SK-N-SH treated with all-trans-retinoic acid at 6 μM for 48 hours (cell line): Measurements from ENCODE around the gene JMJD1C.
A peak's percentile ranks its signal among the peaks of the same experiment; 100 is the strongest.

Source experiments
- ATAC-seq: fragments of 200-7000 bp; cut with Tn5 transposase; 3 replicates; pipeline ENCODE4 v1.9.1; 2020; ENCODE audit warnings: mild to moderate bottlenecking, moderate library complexity
- ARNTL ChIP-seq: fragments of 450-650 bp; formaldehyde crosslinking; IDR thresholded peaks from 2 replicates; pipeline ENCODE4 v1.5.0; 2020; ENCODE audit warnings: low read depth, mild to moderate bottlenecking, moderate library complexity, borderline replicate concordance
- BACH2 ChIP-seq: fragments of 250-450 bp; sonication (Bioruptor Pico); IDR thresholded peaks from 2 replicates; pipeline ENCODE4 v1.9.0; 2021; ENCODE audit warnings: mild to moderate bottlenecking, borderline replicate concordance
- CSDC2 ChIP-seq: fragments of 250-450 bp; sonication (Bioruptor Pico); IDR thresholded peaks from 2 replicates; pipeline ENCODE4 v1.5.0; 2020; ENCODE audit warnings: mild to moderate bottlenecking, moderate library complexity
- ESRRG ChIP-seq: fragments of 250-450 bp; sonication (Bioruptor Pico); IDR thresholded peaks from 2 replicates; pipeline ENCODE4 v1.6.1; 2021; ENCODE audit warnings: mild to moderate bottlenecking
- GLIS3 ChIP-seq: fragments of 250-450 bp; sonication (Bioruptor Pico); IDR thresholded peaks from 2 replicates; pipeline ENCODE4 v1.5.0; 2020; ENCODE audit warnings: mild to moderate bottlenecking, moderate library complexity
- ISL1 ChIP-seq: fragments of 250-450 bp; sonication (Bioruptor Pico); IDR thresholded peaks from 2 replicates; pipeline ENCODE4 v2.1.2; 2022; ENCODE audit warnings: mild to moderate bottlenecking, moderate library complexity
- OSR1 ChIP-seq: fragments of 250-450 bp; sonication (Bioruptor Pico); IDR thresholded peaks from 2 replicates; pipeline ENCODE4 v1.8.0; 2022; ENCODE audit warnings: moderate library complexity, mild to moderate bottlenecking, inconsistent platforms
- PPARA ChIP-seq: fragments of 250-450 bp; sonication (Bioruptor Pico); IDR thresholded peaks from 2 replicates; pipeline ENCODE4 v1.5.0; 2020; ENCODE audit warnings: mild to moderate bottlenecking, borderline replicate concordance
- RARB ChIP-seq: fragments of 250-450 bp; sonication (Bioruptor Pico); IDR thresholded peaks from 2 replicates; pipeline ENCODE4 v1.8.0; 2021; ENCODE audit warnings: mild to moderate bottlenecking, moderate library complexity
- SNAI2 ChIP-seq: fragments of 250-450 bp; sonication (Bioruptor Pico); IDR thresholded peaks from 2 replicates; pipeline ENCODE4 v1.5.0; 2020; ENCODE audit warnings: mild to moderate bottlenecking, moderate library complexity
- TCF4 ChIP-seq: fragments of 250-450 bp; sonication (Bioruptor Pico); IDR thresholded peaks from 2 replicates; pipeline ENCODE4 v1.8.0; 2021; ENCODE audit warnings: mild to moderate bottlenecking, moderate library complexity, borderline replicate concordance
- TOX ChIP-seq: fragments of 250-450 bp; sonication (Bioruptor Pico); IDR thresholded peaks from 2 replicates; pipeline ENCODE4 v1.8.0; 2021; ENCODE audit warnings: mild to moderate bottlenecking, moderate library complexity, borderline replicate concordance
- ZC3H10 ChIP-seq: fragments of 250-450 bp; sonication (Bioruptor Pico); IDR thresholded peaks from 2 replicates; pipeline ENCODE4 v1.5.1; 2021; ENCODE audit warnings: mild to moderate bottlenecking, moderate library complexity
- ZFP3 ChIP-seq: fragments of 250-450 bp; sonication (Bioruptor Pico); IDR thresholded peaks from 2 replicates; pipeline ENCODE4 v1.5.0; 2020; ENCODE audit warnings: mild to moderate bottlenecking, moderate library complexity
- ZFP30 ChIP-seq: fragments of 450-650 bp; formaldehyde crosslinking; IDR thresholded peaks from 2 replicates; pipeline ENCODE4 v1.5.0; 2022; ENCODE audit warnings: mild to moderate bottlenecking, moderate library complexity
- ZNF565 ChIP-seq: fragments of 450-650 bp; formaldehyde crosslinking; conservative IDR thresholded peaks from 2 replicates; pipeline ENCODE4 v1.5.0; 2020; ENCODE audit warnings: low read depth, mild to moderate bottlenecking, moderate library complexity
- ZNF70 ChIP-seq: fragments of 450-650 bp; formaldehyde crosslinking; IDR thresholded peaks from 2 replicates; pipeline ENCODE4 v1.5.0; 2020; ENCODE audit warnings: mild to moderate bottlenecking, moderate library complexity
- ZNF8 ChIP-seq: fragments of 450-650 bp; formaldehyde crosslinking; IDR thresholded peaks from 2 replicates; pipeline ENCODE4 v1.5.0; 2020; ENCODE audit warnings: mild to moderate bottlenecking, moderate library complexity
- TF ChIP-seq, protein P1 (sequence below): fragments of 250-450 bp; sonication (Bioruptor Pico); IDR thresholded peaks from 2 replicates; pipeline ENCODE4 v1.5.1; 2021; ENCODE audit warnings: mild to moderate bottlenecking, moderate library complexity
- TF ChIP-seq, protein P2 (sequence below): fragments of 250-450 bp; sonication (Bioruptor Pico); IDR thresholded peaks from 2 replicates; pipeline ENCODE4 v1.8.0; 2020; ENCODE audit warnings: mild to moderate bottlenecking, moderate library complexity, borderline replicate concordance
- TF ChIP-seq, protein P3 (sequence below): fragments of 250-450 bp; sonication (Bioruptor Pico); IDR thresholded peaks from 2 replicates; pipeline ENCODE4 v1.5.1; 2020; ENCODE audit warnings: low read depth, mild to moderate bottlenecking, moderate library complexity
- TF ChIP-seq, protein P4 (sequence below): fragments of 250-450 bp; sonication (Bioruptor Pico); IDR thresholded peaks from 2 replicates; pipeline ENCODE4 v1.8.0; 2021; ENCODE audit warnings: low read depth, mild to moderate bottlenecking, moderate library complexity, borderline replicate concordance
- TF ChIP-seq, protein P5 (sequence below): fragments of 250-450 bp; sonication (Bioruptor Pico); IDR thresholded peaks from 2 replicates; pipeline ENCODE4 v1.5.0; 2020; ENCODE audit warnings: mild to moderate bottlenecking, moderate library complexity

The JMJD1C gene

DNA sequence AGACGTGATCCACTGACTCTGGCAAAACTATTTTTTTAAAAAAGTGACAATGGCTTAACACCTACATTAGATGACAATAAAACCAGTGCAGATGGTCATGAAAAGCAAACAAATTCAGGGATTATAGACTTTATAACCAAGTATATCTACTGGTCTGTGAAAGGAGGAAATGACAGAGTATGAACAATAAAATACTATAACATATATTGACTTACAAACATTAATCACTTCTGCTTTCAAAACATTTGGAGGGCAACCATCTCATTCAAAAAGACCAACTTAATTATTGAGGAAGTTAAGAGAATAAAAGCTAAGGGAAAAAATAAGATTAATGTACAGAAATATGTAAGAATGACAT is 34.8 kb downstream of the JMJD1C start:
- no peak for TF ChIP-seq ARNTL
- no peak for TF ChIP-seq OSR1 (CRISPR knock-in tag)
- TF ChIP-seq, protein P1, sequence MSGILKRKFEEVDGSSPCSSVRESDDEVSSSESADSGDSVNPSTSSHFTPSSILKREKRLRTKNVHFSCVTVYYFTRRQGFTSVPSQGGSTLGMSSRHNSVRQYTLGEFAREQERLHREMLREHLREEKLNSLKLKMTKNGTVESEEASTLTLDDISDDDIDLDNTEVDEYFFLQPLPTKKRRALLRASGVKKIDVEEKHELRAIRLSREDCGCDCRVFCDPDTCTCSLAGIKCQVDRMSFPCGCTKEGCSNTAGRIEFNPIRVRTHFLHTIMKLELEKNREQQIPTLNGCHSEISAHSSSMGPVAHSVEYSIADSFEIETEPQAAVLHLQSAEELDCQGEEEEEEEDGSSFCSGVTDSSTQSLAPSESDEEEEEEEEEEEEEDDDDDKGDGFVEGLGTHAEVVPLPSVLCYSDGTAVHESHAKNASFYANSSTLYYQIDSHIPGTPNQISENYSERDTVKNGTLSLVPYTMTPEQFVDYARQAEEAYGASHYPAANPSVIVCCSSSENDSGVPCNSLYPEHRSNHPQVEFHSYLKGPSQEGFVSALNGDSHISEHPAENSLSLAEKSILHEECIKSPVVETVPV (CRISPR knock-in tag): no peak
- TF ChIP-seq, protein P2, sequence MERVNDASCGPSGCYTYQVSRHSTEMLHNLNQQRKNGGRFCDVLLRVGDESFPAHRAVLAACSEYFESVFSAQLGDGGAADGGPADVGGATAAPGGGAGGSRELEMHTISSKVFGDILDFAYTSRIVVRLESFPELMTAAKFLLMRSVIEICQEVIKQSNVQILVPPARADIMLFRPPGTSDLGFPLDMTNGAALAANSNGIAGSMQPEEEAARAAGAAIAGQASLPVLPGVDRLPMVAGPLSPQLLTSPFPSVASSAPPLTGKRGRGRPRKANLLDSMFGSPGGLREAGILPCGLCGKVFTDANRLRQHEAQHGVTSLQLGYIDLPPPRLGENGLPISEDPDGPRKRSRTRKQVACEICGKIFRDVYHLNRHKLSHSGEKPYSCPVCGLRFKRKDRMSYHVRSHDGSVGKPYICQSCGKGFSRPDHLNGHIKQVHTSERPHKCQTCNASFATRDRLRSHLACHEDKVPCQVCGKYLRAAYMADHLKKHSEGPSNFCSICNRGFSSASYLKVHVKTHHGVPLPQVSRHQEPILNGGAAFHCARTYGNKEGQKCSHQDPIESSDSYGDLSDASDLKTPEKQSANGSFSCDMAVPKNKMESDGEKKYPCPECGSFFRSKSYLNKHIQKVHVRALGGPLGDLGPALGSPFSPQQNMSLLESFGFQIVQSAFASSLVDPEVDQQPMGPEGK (CRISPR knock-in tag): no peak
- TF ChIP-seq, protein P3, sequence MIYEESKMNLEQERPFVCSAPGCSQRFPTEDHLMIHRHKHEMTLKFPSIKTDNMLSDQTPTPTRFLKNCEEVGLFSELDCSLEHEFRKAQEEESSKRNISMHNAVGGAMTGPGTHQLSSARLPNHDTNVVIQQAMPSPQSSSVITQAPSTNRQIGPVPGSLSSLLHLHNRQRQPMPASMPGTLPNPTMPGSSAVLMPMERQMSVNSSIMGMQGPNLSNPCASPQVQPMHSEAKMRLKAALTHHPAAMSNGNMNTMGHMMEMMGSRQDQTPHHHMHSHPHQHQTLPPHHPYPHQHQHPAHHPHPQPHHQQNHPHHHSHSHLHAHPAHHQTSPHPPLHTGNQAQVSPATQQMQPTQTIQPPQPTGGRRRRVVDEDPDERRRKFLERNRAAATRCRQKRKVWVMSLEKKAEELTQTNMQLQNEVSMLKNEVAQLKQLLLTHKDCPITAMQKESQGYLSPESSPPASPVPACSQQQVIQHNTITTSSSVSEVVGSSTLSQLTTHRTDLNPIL (CRISPR knock-in tag): no peak
- TF ChIP-seq SNAI2 (CRISPR knock-in tag): no peak
- TF ChIP-seq GLIS3 (CRISPR knock-in tag): no peak
- no peak for TF ChIP-seq PPARA
- TF ChIP-seq ESRRG (CRISPR knock-in tag): no peak
- TF ChIP-seq BACH2 (CRISPR knock-in tag): no peak
- TF ChIP-seq CSDC2 (CRISPR knock-in tag): no peak
- TF ChIP-seq ZFP30 (CRISPR knock-in tag): no peak
- no peak for TF ChIP-seq ZC3H10 (CRISPR knock-in tag)
- TF ChIP-seq ZFP3 (CRISPR knock-in tag): no peak
- no peak for TF ChIP-seq RARB (CRISPR knock-in tag)
- ATAC-seq: no peak

DNA sequence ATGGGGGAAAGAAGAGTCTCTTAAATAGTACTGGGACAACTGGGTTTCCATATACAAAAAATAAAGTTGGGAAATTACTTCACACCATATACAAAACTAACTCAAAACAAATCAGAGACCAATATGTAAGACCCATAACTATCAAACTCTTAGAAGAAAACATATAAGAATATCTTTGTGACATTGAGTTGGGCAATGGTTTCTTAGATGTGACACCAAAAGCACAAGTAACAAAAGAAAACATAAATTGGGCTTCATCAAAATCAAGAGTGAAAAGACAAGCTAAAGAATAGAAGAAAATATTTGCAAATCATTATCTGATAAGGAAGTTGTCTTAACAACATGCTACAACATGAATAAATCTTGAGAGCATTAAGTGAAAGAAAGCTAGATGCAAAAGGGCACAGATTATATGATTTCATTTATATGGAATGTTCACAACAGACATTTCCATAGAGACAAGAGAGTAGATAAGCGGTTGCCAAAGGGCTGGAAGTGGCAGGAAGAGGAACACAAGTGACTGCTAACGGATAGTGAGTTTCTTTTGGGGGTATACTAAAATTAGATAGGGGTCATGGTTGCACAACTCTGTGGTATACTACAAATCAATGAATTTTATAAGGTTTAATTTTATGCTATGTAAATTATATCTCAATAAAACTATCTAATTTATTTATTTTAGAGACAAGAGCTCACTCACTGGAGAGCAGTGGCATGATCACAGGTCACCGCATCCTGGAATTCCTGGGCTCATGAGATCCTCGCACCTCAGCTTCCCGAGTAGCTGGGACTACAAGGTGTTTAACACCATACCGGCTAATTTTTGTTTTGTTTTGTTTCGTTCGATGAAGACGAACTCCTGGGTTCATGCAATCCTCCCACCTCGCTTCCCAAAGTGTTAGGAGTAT is 35.4 kb downstream of the JMJD1C start:
- TF ChIP-seq, protein P4, sequence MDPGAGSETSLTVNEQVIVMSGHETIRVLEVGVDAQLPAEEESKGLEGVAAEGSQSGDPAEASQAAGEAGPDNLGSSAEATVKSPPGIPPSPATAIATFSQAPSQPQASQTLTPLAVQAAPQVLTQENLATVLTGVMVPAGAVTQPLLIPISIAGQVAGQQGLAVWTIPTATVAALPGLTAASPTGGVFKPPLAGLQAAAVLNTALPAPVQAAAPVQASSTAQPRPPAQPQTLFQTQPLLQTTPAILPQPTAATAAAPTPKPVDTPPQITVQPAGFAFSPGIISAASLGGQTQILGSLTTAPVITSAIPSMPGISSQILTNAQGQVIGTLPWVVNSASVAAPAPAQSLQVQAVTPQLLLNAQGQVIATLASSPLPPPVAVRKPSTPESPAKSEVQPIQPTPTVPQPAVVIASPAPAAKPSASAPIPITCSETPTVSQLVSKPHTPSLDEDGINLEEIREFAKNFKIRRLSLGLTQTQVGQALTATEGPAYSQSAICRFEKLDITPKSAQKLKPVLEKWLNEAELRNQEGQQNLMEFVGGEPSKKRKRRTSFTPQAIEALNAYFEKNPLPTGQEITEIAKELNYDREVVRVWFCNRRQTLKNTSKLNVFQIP (CRISPR knock-in tag): no peak
- TF ChIP-seq RARB (CRISPR knock-in tag) (no peak), PPARA (no peak), ZC3H10 (CRISPR knock-in tag) (peak; percentile 19; the same call in 1 of the 2 replicates), BACH2 (CRISPR knock-in tag) (no peak), ISL1 (CRISPR knock-in tag) (peak; percentile 87), ZNF8 (CRISPR knock-in tag) (no peak), GLIS3 (CRISPR knock-in tag) (no peak), ZNF565 (CRISPR knock-in tag) (no peak), ZNF70 (CRISPR knock-in tag) (no peak), ZFP3 (CRISPR knock-in tag) (no peak), TCF4 (no peak), ESRRG (CRISPR knock-in tag) (no peak), CSDC2 (CRISPR knock-in tag) (no peak), OSR1 (CRISPR knock-in tag) (no peak), ZFP30 (CRISPR knock-in tag) (no peak), TOX (CRISPR knock-in tag) (no peak), ARNTL (no peak)
- TF ChIP-seq, protein P3 (CRISPR knock-in tag): peak; percentile 69; the same call in 1 of the 2 replicates
- TF ChIP-seq, protein P1 (CRISPR knock-in tag): no peak
- TF ChIP-seq, protein P2 (CRISPR knock-in tag): no peak
- TF ChIP-seq, protein P5, sequence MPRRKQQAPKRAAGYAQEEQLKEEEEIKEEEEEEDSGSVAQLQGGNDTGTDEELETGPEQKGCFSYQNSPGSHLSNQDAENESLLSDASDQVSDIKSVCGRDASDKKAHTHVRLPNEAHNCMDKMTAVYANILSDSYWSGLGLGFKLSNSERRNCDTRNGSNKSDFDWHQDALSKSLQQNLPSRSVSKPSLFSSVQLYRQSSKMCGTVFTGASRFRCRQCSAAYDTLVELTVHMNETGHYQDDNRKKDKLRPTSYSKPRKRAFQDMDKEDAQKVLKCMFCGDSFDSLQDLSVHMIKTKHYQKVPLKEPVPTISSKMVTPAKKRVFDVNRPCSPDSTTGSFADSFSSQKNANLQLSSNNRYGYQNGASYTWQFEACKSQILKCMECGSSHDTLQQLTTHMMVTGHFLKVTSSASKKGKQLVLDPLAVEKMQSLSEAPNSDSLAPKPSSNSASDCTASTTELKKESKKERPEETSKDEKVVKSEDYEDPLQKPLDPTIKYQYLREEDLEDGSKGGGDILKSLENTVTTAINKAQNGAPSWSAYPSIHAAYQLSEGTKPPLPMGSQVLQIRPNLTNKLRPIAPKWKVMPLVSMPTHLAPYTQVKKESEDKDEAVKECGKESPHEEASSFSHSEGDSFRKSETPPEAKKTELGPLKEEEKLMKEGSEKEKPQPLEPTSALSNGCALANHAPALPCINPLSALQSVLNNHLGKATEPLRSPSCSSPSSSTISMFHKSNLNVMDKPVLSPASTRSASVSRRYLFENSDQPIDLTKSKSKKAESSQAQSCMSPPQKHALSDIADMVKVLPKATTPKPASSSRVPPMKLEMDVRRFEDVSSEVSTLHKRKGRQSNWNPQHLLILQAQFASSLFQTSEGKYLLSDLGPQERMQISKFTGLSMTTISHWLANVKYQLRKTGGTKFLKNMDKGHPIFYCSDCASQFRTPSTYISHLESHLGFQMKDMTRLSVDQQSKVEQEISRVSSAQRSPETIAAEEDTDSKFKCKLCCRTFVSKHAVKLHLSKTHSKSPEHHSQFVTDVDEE (CRISPR knock-in tag): no peak

More for the DNA sequence above, 35.4 kb downstream of the JMJD1C start:
- peak; percentile 90 for ATAC-seq
